Peyer's patch (tissue), 4 donors: ENCODE results near the gene NAA15.

Experiments used
- CTCF ChIP-seq, 6 experiments: fragments of 450-650 bp in 4 of 6; fragments of 200-600 bp in 2 of 6; sonication (generic) in 1 of 6; IDR thresholded peaks; one replicate each; pipeline ENCODE4 v1.5.1; 2017 to 2019; ENCODE audit warnings: antibody characterized with exemption in 6 of 6, mild to moderate bottlenecking in 3 of 6, moderate library complexity in 1 of 6
- POLR2A ChIP-seq, 2 donors: fragments of 450-650 bp; IDR thresholded peaks; one replicate each; pipeline ENCODE4 v1.5.1; 2017; ENCODE audit warnings: antibody characterized with exemption in 2 of 2, mild to moderate bottlenecking in 2 of 2, moderate library complexity in 2 of 2

GRCh38 chr4:139266208-139266582 lies 35.1 kb upstream of the NAA15 start:
- TF ChIP-seq CTCF (IDR thresholded peaks at IDR 0.05) (no peak), POLR2A (IDR thresholded peaks at IDR 0.05) (no peak)
